IMR-90 (cell line): ENCODE results near the gene SLC35B4. TPM values are rescaled to one million over a fixed set of nuclear protein-coding genes. Genes with fewer than 3 reads are reported as not detected.

ENCODE experiments used
- ATAC-seq: fragments of 200-7000 bp; cut with Tn5 transposase; 2 replicates; pipeline ENCODE4 v1.9.1; 2020; ENCODE audit warnings: low read depth, mild to moderate bottlenecking, moderate library complexity
- BruUV-seq: library from RNA; stranded (reverse); fragments of 400-500 nt; replicated peaks from 2 replicates; lab custom pipeline; 2021; lab: Mats Ljungman, UMichigan
- CTCF ChIA-PET: fragments of 300-600 bp; formaldehyde crosslinking; extraction: SDS; loops from one replicate; lab custom pipeline; 2021; ENCODE audit warnings: antibody characterized with exemption; lab: Yijun Ruan, JAX
- POLR2A ChIA-PET: fragments of 300-600 bp; sonication (Branson Sonifier 250); formaldehyde crosslinking; loops from one replicate; lab custom pipeline; 2022; ENCODE audit warnings: antibody characterized with exemption; ENCODE audit not compliant: unreplicated experiment; lab: Charles Lee
- DNase-seq: peaks from one replicate; pipeline ENCODE4 v3.0.0; 2013
- H2AFZ ChIP-seq: replicated peaks from 2 replicates; pipeline ENCODE3; 2013; ENCODE audit warnings: low read length, mild to moderate bottlenecking; ENCODE audit not compliant: poor library complexity
- H2AK5ac ChIP-seq: 2 replicates; pipeline ENCODE4 v1.6.1; 2013; ENCODE audit warnings: low read depth, low read length, inconsistent platforms
- H2AK9ac ChIP-seq: replicated peaks from 2 replicates; pipeline ENCODE3; 2013; ENCODE audit warnings: mild to moderate bottlenecking, low read depth, low read length, moderate library complexity; ENCODE audit not compliant: poor library complexity
- H2BK120ac ChIP-seq: 2 replicates; pipeline ENCODE4 v1.6.1; 2013; ENCODE audit warnings: low read depth, low read length, inconsistent platforms
- H2BK15ac ChIP-seq: 3 replicates; pipeline ENCODE4 v1.6.1; 2013; ENCODE audit warnings: low read depth, low read length, inconsistent platforms
- H2BK20ac ChIP-seq: 2 replicates; pipeline ENCODE4 v1.6.1; 2013; ENCODE audit warnings: low read depth, mild to moderate bottlenecking, inconsistent platforms, low read length, moderate library complexity
- H2BK5ac ChIP-seq: 2 replicates; pipeline ENCODE4 v1.6.1; 2013; ENCODE audit warnings: mild to moderate bottlenecking, low read depth, low read length, inconsistent platforms; ENCODE audit not compliant: poor library complexity, severe bottlenecking
- H3K14ac ChIP-seq: replicated peaks from 2 replicates; pipeline ENCODE4 v1.6.1; 2013; ENCODE audit warnings: low read depth, low read length, inconsistent platforms
- H3K18ac ChIP-seq: 2 replicates; pipeline ENCODE4 v1.6.1; 2013; ENCODE audit warnings: low read depth, low read length, control low read depth
- H3K23ac ChIP-seq: 2 replicates; pipeline ENCODE4 v1.6.1; 2013; ENCODE audit warnings: low read depth, low read length, inconsistent platforms
- H3K27ac ChIP-seq: 2 replicates; pipeline ENCODE4 v1.5.1; 2013; ENCODE audit warnings: mild to moderate bottlenecking, control low read depth, low read length; ENCODE audit not compliant: insufficient read depth
- H3K27me3 ChIP-seq: 2 replicates; pipeline ENCODE4 v1.6.1; 2013; ENCODE audit warnings: low read length; ENCODE audit not compliant: control insufficient read depth, insufficient read depth
- H3K36me3 ChIP-seq: 2 replicates; pipeline ENCODE4 v1.6.1; 2013; ENCODE audit warnings: low read length, mixed read lengths; ENCODE audit not compliant: control insufficient read depth, insufficient read depth
- H3K4ac ChIP-seq: 2 replicates; pipeline ENCODE4 v1.6.1; 2013; ENCODE audit warnings: low read depth, low read length, inconsistent platforms
- H3K4me1 ChIP-seq: 2 replicates; pipeline ENCODE4 v1.6.1; 2013; ENCODE audit warnings: low read length, mixed read lengths; ENCODE audit not compliant: control insufficient read depth, insufficient read depth
- H3K4me2 ChIP-seq: 2 replicates; pipeline ENCODE4 v1.6.1; 2013; ENCODE audit warnings: low read depth, mild to moderate bottlenecking, control low read depth, low read length, moderate library complexity
- H3K4me3 ChIP-seq: 2 replicates; pipeline ENCODE4 v1.5.1; 2013; ENCODE audit warnings: low read depth, mild to moderate bottlenecking, control low read depth, low read length, moderate library complexity; ENCODE audit not compliant: insufficient read depth
- H3K56ac ChIP-seq: 2 replicates; pipeline ENCODE4 v1.6.1; 2013; ENCODE audit warnings: low read length, inconsistent platforms; ENCODE audit not compliant: insufficient read depth; ENCODE audit errors: extremely low read depth
- H3K79me1 ChIP-seq, 2 experiments: 2 replicates each; pipeline ENCODE4 v1.6.1; 2013; ENCODE audit warnings: low read length in 2 of 2, inconsistent platforms in 1 of 2, low read depth in 1 of 2
- H3K9ac ChIP-seq: 2 replicates; pipeline ENCODE4 v1.6.1; 2013; ENCODE audit warnings: low read depth, low read length, control low read depth
- H3K9me1 ChIP-seq: 2 replicates; pipeline ENCODE4 v1.6.1; 2013; ENCODE audit warnings: low read length, inconsistent platforms; ENCODE audit not compliant: insufficient read depth
- H3K9me3 ChIP-seq: 2 replicates; pipeline ENCODE4 v1.6.1; 2013; ENCODE audit warnings: low read length; ENCODE audit not compliant: control insufficient read depth, insufficient read depth
- H4K20me1 ChIP-seq: 2 replicates; pipeline ENCODE4 v1.6.1; 2013; ENCODE audit warnings: low read length, inconsistent platforms; ENCODE audit not compliant: insufficient read depth
- H4K5ac ChIP-seq: 2 replicates; pipeline ENCODE4 v1.6.1; 2013; ENCODE audit warnings: mild to moderate bottlenecking, low read depth, low read length, control low read depth
- H4K8ac ChIP-seq, 2 experiments: 2 replicates each; pipeline ENCODE4 v1.6.1; 2013; ENCODE audit warnings: low read depth in 2 of 2, low read length in 2 of 2, control low read depth in 1 of 2, inconsistent platforms in 1 of 2
- H4K91ac ChIP-seq: 2 replicates; pipeline ENCODE4 v1.6.1; 2013; ENCODE audit warnings: low read depth, low read length, inconsistent platforms; ENCODE audit not compliant: insufficient read depth
- CEBPB ChIP-seq: IDR thresholded peaks from 2 replicates; pipeline ENCODE4 v1.6.1; 2012; ENCODE audit warnings: low read depth, low read length, improper control_type of control experiment
- CHD1 ChIP-seq: IDR thresholded peaks from 2 replicates; pipeline ENCODE4 v1.6.1; 2012; ENCODE audit warnings: low read depth, low read length, improper control_type of control experiment
- MAFK ChIP-seq: IDR thresholded peaks from 2 replicates; pipeline ENCODE4 v1.6.1; 2012; ENCODE audit warnings: low read depth, low read length, improper control_type of control experiment
- MXI1 ChIP-seq: IDR thresholded peaks from 2 replicates; pipeline ENCODE4 v1.6.1; 2012; ENCODE audit warnings: low read depth, mild to moderate bottlenecking, low read length, moderate library complexity, borderline replicate concordance
- POLR2A ChIP-seq: IDR thresholded peaks from 2 replicates; pipeline ENCODE4 v1.6.1; 2012; ENCODE audit warnings: mild to moderate bottlenecking, low read depth, low read length
- RAD21 ChIP-seq: IDR thresholded peaks from 2 replicates; pipeline ENCODE4 v1.6.1; 2012; ENCODE audit warnings: low read length, improper control_type of control experiment
- RCOR1 ChIP-seq: IDR thresholded peaks from 2 replicates; pipeline ENCODE4 v1.6.1; 2012; ENCODE audit warnings: mild to moderate bottlenecking, low read length, improper control_type of control experiment; ENCODE audit not compliant: insufficient replicate concordance
- RFX5 ChIP-seq: IDR thresholded peaks from 2 replicates; pipeline ENCODE4 v1.8.0; 2012; ENCODE audit warnings: low read depth, mild to moderate bottlenecking, low read length, moderate library complexity
- SMC3 ChIP-seq: fragments of 150-350 bp; IDR thresholded peaks from 2 replicates; pipeline ENCODE4 v1.6.1; 2016; ENCODE audit warnings: low read depth, mild to moderate bottlenecking, antibody characterized with exemption, low read length, moderate library complexity
- WGBS, 2 experiments: methylation state at CpG; one replicate each; pipeline versions ENCODE4 v1.1.5 to v1.1.7; 2013; ENCODE audit warnings: missing lambda C conversion rate in 2 of 2; ENCODE audit not compliant: insufficient read length in 1 of 2; ENCODE audit errors: extremely low coverage in 2 of 2; 5-methylcytosine and 5-hydroxymethylcytosine counted together
- dilution Hi-C: fragments of 300-500 bp; cut with HindIII; formaldehyde crosslinking; loops from one replicate; pipeline ENCODE4 v1.14.3; 2018; ENCODE audit warnings: low sequenced_read_pairs; ENCODE audit not compliant: unreplicated experiment
- in situ Hi-C: fragments of 300-500 bp; cut with MboI; formaldehyde crosslinking; loops from 3 replicates; pipeline ENCODE4 v1.14.3; 2019; ENCODE audit warnings: low sequenced_read_pairs, inconsistent platforms, mixed read lengths
- intact Hi-C: fragments of 100-400 bp; cut with micrococcal nuclease; formaldehyde crosslinking; loops from 2 replicates; pipeline ENCODE4 v1.10.0; 2022
- polyA plus RNA-seq, 3 experiments: library from polyadenylated mRNA; depleted of rRNA; stranded (reverse); fragments of >200 nt; gene quantifications; 2 replicates each; pipeline ENCODE4 v1.2.3, GENCODE V29; 2012; ENCODE audit warnings: low replicate concordance in 1 of 3
- total RNA-seq: library from RNA; depleted of rRNA; stranded (reverse); fragments of >200 nt; gene quantifications from 2 replicates; pipeline ENCODE4 v1.2.3, GENCODE V29; 2012
- TF ChIP-seq, protein P1 (sequence below): conservative IDR thresholded peaks from 2 replicates; pipeline ENCODE4 v1.5.1; 2012; ENCODE audit warnings: mild to moderate bottlenecking, low read depth, low read length, improper control_type of control experiment
- TF ChIP-seq, protein P2 (sequence below): fragments of 150-350 bp; IDR thresholded peaks from 2 replicates; pipeline ENCODE4 v1.6.1; 2017; ENCODE audit warnings: mild to moderate bottlenecking, antibody characterized with exemption, low read length, low read depth

SLC35B4 gene
- total and polyA plus RNA-seq, 2 of the 4 experiments (the other 2 are of a cell fraction): 10.0 to 15.6 TPM

DNA sequence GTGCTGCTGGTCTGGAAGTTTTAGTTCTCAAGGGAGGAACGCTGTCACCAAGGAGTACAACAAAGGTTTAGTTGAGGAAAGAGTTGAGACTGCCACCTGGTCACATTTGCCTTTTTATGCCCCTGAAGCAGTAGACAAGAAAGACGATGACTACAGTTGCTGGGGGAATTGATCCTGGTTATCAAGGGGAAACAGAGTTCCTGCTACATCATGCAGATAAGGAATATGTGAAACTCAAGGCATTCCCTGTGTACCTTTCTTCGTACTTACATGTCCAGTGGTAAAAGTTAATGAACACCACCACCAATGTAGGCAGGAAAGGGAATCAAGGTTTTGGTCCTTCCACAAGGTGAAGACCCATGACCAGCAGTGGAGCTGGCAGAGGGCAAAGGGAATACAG, 31.8 kb downstream of the SLC35B4 start:
- H4K91ac ChIP-seq: no peak overlapping the region
- CTCF ChIA-PET: no interaction called here

More for the DNA sequence above, 31.8 kb downstream of the SLC35B4 start:
- Histone ChIP-seq H3K36me3 (no peaks in the 10 kb centered on the region), H3K4me2 (no peak overlapping the region), H3K9ac (no peak overlapping the region), H3K4me3 (no peak overlapping the region), H3K18ac (no peak overlapping the region), H3K14ac (no peak overlapping the region), H4K5ac (no peak overlapping the region), H3K4me1 (no peaks in the 10 kb centered on the region), H3K79me1 (no peaks in the 10 kb centered on the region), H3K4ac (no peak overlapping the region), H2AK9ac (no peak overlapping the region), H3K56ac (no peak overlapping the region), H3K9me1 (no peaks in the 10 kb centered on the region), H2BK120ac (no peak overlapping the region), H2BK5ac (no peak overlapping the region), H2BK20ac (no peak overlapping the region), H4K20me1 (no peaks in the 10 kb centered on the region), H3K9me3 (no peaks in the 10 kb centered on the region), H2AFZ (no peak overlapping the region), H4K8ac (no peak overlapping the region), H3K23ac (no peak overlapping the region), H3K27me3 (peaks cover 12% of the 10 kb centered on the region), H2BK15ac (no peak overlapping the region), H3K27ac (no peak overlapping the region), H2AK5ac (no peak overlapping the region)
- DNase-seq (no peak), ATAC-seq (no peak)
- dilution Hi-C loops: no loop called here
- TF ChIP-seq, protein P1, sequence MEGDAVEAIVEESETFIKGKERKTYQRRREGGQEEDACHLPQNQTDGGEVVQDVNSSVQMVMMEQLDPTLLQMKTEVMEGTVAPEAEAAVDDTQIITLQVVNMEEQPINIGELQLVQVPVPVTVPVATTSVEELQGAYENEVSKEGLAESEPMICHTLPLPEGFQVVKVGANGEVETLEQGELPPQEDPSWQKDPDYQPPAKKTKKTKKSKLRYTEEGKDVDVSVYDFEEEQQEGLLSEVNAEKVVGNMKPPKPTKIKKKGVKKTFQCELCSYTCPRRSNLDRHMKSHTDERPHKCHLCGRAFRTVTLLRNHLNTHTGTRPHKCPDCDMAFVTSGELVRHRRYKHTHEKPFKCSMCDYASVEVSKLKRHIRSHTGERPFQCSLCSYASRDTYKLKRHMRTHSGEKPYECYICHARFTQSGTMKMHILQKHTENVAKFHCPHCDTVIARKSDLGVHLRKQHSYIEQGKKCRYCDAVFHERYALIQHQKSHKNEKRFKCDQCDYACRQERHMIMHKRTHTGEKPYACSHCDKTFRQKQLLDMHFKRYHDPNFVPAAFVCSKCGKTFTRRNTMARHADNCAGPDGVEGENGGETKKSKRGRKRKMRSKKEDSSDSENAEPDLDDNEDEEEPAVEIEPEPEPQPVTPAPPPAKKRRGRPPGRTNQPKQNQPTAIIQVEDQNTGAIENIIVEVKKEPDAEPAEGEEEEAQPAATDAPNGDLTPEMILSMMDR: no peak
- TF ChIP-seq CEBPB (no peak), SMC3 (no peak), RFX5 (no peak), MAFK (no peak), POLR2A (no peak), RAD21 (no peak), CHD1 (no peak), RCOR1 (no peak), MXI1 (no peak)
- TF ChIP-seq, protein P2, sequence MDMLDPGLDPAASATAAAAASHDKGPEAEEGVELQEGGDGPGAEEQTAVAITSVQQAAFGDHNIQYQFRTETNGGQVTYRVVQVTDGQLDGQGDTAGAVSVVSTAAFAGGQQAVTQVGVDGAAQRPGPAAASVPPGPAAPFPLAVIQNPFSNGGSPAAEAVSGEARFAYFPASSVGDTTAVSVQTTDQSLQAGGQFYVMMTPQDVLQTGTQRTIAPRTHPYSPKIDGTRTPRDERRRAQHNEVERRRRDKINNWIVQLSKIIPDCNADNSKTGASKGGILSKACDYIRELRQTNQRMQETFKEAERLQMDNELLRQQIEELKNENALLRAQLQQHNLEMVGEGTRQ: no peak
- in situ Hi-C loops: no loop called here
- POLR2A ChIA-PET: no interaction called here
- intact Hi-C loops: no loop called here
- BruUV-seq: no TSS peak
- no CpG with 5 or more reads among the region's 3 CpGs for WGBS, 2 experiments
